GM21367 (cell line): ENCODE results near the gene MRPL12.

Experiments
- ATAC-seq: cut with Tn5 transposase; IDR thresholded peaks from one replicate; pipeline ENCODE4 v1.9.1; 2021; ENCODE audit not compliant: unreplicated experiment

The MRPL12 gene

DNA sequence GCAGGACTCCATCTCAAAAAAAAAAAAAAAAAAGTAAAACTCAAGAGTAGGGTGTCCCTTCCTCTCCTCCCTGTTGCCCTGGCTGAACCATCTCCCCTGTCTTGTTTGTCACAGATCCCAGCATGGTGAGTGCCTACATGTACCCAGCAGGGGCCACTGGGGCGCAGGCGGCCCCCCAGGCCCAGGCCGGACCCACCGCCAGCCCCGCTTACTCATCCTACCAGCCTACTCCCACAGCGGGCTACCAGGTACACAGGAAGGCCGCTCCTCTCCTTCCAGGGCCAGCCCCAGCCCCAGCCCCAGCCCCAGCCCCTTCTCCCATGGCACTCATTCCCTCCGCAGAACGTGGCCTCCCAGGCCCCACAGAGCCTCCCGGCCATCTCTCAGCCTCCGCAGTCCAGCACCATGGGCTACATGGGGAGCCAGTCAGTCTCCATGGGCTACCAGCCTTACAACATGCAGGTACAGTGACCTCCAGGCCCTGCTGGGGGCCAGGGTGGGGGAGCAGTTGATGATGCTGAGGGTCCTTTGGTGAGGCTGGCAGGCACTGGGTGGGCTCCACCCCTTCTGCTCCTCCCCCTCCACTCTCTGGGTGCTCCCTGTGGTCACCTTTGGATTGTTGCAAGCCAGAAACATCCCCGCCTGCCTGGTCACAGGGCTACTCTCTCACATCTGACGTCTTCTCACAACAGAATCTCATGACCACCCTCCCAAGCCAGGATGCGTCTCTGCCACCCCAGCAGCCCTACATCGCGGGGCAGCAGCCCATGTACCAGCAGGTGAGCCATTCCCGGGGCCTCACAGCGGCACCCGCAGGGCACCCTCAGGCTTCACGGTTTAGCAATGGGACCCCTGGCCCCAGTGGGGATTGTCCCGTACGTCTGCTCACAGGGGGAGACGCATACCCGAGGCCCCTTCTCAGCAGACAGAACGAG lies 2.5 kb upstream of the MRPL12 start:
- no peak for ATAC-seq

- no peak for ATAC-seq
Measured at GRCh38 chr17:81701288-81702071, 1.7 kb upstream of the MRPL12 start.

DNA sequence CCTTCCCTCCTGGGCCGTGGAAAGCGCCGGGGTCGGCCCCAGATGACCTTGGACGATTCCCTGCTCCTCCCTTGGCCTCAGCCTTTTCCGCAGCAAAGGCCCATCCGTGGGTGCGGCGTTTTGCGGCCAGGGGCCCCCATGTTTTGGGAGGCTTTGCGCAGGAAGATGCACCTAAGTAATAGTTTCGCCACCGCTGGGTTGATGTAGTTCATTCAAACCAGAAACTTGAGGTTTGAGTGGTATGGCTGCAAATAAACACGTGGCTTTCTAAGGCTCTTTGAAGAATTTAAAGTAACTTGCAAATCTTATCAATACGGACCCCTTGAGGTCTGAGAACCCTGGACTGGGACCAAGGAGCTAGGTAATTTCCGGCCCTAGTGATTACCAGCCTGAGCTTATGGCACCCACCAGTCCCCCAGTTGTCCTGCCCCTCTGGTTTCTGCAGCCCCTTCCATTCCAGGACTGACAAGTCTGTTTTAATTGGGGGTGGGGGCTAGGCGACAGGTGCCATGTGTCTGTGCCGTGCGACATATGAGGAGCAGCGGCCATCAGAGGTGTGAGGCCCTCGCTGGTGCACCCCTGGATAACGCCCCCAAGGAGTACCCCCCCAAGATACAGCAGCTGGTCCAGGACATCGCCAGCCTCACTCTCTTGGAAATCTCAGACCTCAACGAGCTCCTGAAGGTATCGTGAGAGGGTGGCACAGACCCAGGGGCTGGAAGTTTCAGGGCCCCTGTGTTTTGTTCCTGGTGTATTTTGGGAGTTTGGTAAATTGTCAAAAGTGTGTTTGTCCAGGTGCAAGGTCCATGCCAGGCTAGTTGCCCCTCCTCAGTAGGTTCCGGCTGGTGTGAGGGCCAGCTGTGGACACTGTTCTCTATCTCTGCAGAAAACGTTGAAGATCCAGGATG lies 834 bp downstream of the MRPL12 start:
- ATAC-seq, result no peak

DNA sequence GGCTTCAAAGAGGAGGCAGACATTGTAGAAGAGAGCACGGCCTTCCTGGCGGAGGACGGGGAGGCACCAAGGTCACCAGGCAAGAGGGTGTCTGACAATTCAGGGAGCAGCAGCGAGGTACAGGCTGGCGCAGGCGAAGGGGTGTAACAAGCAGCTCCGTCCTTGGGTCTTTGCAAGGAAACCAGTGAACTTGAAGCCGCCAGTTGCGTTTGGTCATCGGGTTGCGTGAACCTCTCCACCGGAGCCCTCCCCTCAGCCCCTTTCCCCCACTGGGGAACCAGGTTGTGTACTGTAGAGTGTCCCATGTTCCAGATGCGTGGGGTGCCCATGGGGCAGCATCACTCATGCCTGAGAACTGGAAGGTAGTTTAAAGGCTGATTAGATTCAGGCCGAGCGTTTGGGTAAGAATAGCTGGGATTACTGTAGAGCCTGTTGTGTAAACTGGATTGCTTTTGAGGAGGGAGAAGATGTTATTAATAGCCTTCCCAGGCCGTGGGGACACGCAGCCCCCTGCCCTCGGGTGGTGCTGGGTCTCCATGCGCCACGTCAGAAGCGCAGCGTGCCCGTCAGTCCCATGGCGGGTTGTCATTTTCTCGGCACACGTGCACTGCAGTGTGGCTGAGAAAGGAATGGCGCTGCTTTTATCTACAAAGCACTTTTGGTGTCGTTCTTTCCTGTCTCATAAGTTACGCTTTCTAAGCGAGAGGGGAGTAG lies 2.5 kb downstream of the MRPL12 start:
- ATAC-seq, result no peak

GRCh38 chr17:81706232-81706611 lies 3.1 kb downstream of the MRPL12 start:
- no peak for ATAC-seq

GRCh38 chr17:81706757-81707624 lies 3.8 kb downstream of the MRPL12 start:
- no peak for ATAC-seq

- no peak for ATAC-seq
Measured at GRCh38 chr17:81707725-81708646, 4.8 kb downstream of the MRPL12 start.

- no peak for ATAC-seq
Measured at GRCh38 chr17:81708739-81709185, 5.6 kb downstream of the MRPL12 start.

- no peak for ATAC-seq
Measured at GRCh38 chr17:81710514-81711308, 7.5 kb downstream of the MRPL12 start.

DNA sequence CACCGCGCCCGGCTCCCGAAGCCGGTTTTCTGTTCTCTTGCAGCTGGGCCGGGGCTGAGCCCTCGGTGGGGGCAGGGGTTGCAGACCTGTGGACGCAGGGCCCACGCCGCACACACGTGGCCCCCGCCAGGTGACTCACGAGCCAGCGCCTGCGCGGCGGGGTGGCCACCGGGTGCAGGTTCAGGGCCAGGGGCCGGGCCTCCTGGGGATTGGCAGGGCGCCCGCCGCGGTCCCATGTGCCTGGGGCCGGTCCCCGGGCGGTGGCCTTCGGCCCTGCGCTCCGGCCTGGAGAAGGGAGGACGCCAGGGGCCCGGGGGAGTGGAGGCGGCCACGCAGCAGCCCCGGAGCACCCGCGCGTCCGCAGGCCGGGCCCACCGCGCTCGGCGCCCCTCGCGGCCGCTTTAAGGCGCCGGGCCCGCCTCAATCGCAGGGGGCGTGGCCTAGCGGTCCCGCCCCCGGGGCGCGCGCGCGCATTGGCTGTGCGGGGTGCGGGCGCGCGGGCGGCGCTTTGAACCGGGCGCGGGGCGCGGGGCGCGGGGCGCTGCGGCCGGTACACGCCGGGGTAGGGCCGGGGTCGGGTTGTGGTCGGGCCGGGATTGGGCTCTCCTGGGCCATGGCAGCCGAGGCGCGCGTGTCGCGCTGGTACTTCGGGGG lies 8.8 kb downstream of the MRPL12 start, which contains the start of gene SLC25A10:
Gene SLC25A10 (plus strand): TSS at position 471 of the 654 bp plus-strand sequence. CDS start 143 bp downstream, at position 614.
- peak; percentile 46 for ATAC-seq

- no peak for ATAC-seq
Measured at GRCh38 chr17:81712468-81713003, 9.4 kb downstream of the MRPL12 start.

DNA sequence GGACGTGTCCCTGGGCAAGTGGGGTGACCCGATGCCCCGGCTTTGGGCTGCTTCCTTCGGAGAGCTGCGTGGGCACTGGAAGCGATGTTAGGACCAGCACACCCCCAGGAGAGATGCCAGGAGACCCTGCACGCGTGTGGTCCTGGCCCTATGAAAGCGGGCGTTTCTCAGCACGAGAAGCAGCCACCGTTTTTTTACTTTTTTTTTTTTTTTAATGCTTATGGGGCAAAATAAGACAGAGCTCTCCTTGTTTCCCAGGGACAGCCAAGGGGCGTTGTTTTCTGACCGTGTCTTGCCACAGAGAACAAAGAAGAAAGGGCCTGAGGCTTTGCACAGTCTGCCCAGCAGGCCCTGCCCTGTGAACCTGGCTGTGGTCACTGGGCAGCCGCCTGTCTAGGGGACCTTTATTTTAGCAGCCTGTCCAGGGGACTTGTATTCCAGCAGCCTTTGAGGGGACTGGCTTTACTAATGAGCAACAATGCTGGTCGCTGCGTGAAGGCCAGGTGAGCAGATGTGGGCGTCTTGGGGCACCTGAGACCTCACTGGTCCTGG lies 9.9 kb downstream of the MRPL12 start:
- ATAC-seq, result no peak

- no peak for ATAC-seq
Measured at GRCh38 chr17:81713556-81714411, 10.6 kb downstream of the MRPL12 start.

GRCh38 chr17:81714412-81715106 lies 11.4 kb downstream of the MRPL12 start:
- ATAC-seq, result no peak
